ENCODE measurements around the gene TRIM72.
"Not testable (repeated sequence)": the region's sequence is repeated elsewhere in the genome, so short reads cannot be mapped to it uniquely, and the experiment has no call there.

Gene TRIM72

DNA sequence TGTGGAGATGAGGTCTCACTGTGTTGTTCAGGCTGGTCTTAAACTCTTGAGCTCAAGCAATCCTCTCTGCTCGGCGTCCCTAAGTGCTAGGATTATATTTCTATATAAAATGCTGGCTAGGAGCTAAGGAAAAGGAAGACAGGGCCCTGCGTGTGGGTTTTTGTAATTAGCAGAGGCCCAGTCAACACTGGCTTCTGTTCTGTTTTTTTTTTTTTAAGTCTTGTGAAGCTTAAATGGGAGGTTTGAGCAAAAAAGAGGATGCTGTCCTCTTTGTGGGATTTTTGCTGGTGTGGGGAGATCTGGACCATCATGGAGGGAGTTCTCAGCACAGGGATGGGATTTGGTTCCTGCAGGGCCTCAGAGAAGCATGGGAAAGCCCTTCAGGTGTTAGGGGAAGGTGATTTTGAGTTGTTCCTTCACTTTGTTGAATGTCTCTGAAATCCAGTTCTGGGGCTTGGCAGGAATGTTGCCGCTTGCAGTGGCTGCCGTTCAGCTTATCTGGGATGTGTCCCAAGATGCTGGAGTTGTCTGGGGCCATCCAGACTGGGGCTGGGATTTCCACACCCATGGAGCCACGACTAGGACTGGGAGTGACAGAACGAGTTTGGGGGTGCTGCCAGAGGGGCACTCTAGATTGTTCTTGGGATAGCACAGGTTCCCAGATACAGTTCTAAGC, 15.6 kb upstream of the TRIM72 start:
- DNase-seq = no peak

DNA sequence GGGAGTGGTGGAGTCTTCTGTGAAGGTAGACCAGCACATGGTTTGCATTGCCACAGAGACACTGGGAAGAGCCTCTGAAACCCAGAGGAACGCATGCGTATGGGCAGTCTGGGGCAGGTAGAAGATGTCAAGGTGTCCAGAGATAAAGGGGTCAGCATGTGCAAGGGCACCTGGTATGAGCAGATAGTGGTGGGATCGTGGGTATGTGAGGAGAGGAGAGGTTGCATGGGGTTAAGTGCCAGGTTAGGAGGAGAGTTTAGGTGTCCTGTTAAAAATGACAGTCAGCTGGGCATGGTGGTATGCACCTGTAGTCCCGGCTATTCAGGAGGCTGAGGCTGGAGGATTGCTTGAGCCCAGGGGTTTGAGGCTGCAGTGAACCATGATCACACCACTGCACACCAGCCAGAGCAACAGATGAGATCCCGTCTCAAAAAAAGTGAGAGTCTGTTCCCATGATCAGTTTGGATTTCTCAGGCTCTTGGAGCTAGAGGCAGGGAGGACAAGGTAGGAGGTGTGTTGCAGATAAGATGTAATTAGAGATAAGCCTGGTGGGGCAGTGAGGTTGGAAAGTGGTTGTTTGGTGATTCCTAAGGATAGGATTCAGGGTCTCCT, 14.4 kb upstream of the TRIM72 start:
- TF ChIP-seq POLR2A (IDR thresholded peaks at IDR 0.05; ENCODE audit: low read length) (no peak), GATA1 (IDR thresholded peaks at IDR 0.05; ENCODE audit: low read depth, low read length) (no peak)
- no peak for DNase-seq

More for the DNA sequence above, 15.6 kb upstream of the TRIM72 start:
- no peak for TF ChIP-seq GATA1 (IDR thresholded peaks at IDR 0.05; ENCODE audit: low read depth, low read length)
- no peak for TF ChIP-seq POLR2A (IDR thresholded peaks at IDR 0.05; ENCODE audit: low read length)

DNA sequence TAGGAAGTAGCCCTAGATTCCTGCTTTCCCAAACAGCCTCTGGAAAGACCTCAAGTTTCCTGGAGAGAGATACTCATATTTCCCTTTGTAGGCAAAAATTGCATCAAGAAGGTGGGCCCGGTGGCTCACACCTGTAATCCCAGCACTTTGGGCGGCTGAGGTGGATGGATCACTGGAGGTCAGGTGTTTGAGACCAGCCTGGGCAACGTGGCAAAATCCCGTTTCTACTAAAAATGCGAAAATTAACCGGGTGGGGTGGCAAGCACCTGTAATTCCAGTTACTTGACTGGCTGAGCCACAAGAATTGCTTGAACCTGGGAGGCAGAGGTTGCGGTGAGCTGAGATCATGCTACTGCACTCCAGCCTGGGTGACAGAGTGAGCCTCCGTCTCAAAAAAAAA, 13.8 kb upstream of the TRIM72 start:
- not testable (repeated sequence) for DNase-seq

DNA sequence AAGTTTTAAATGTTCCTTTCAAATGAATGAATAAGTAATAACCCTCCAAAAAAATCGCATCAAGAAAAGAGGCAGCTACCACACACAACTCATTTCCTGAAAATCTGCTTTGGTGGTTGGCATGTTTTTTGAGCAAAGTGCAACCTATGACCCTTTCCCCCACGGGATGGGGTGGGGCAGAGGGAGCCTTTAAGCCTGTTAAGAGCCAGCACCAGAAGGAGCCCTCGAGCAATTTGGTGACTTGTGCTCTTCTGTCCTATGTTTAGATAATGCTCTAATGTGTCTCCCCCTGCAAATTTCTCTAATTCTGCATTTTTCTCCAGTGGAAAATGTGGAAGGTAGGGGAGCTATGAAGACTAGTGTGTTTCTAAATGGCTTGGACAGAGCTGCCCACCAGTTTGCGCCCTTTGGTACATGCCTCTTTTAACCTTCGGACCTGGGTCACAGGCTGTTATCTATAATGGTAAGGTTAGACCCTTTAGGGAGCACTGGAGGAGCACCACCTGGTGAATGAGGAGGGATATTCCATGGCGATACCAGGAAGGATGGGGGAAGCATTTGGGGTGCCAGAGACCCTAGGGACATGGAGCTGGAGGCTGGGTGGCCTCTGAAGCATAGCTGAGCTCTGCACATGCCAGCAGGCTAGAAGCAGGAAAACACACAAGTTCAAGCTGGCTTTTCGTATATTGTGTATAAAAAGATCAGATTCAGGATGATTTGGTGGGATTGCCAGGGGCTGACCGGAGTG, 12.9 kb upstream of the TRIM72 start:
- TF ChIP-seq POLR2A (IDR thresholded peaks at IDR 0.05; ENCODE audit: low read length) (no peak), GATA1 (IDR thresholded peaks at IDR 0.05; ENCODE audit: low read depth, low read length) (no peak)
- no peak for DNase-seq

DNA sequence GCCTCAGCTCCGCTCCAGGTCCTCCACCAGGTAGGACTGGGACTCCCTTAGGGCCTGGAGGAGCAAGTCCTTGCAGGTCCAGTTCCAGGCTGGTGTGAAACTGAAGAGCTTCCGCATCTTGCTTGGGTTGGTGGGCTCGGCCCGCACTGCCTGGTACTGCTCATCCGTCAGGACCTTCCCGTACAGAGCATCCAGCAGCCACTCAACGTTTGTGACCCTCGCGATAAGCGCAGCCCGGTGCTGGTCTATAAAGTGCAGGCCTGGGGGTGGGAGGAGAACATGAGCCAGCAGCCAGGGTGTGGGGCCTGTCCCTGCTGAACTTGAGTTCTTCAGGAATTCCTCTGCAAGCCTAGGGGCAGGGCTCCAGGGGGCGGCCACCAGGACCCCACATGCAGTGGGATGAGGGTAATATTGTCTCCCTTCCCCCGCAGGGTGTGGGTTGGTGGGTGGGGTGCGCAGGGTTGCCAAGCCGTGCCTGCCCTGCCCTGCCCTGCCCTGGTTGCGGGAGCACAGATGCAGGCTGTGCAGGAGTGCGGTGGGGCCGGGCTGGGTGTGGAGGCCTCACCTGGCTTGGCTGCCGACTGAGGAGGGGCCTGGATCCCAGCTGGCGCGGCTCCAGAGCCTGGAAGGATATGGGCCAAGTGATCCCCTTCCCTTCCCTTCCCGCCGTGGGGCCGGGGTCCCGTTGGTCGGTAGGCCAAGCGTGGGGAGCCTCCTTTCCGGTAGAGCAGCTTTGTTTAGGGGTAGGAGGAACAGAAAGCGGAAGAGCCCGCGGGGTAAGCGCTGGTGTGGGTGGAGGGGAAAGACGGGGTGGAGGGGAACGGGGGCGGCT, 12.1 kb upstream of the TRIM72 start:
- no peak for DNase-seq
- no peak for TF ChIP-seq GATA1 (IDR thresholded peaks at IDR 0.05; ENCODE audit: low read depth, low read length)
- TF ChIP-seq POLR2A (IDR thresholded peaks at IDR 0.05; ENCODE audit: low read length) = no peak

DNA sequence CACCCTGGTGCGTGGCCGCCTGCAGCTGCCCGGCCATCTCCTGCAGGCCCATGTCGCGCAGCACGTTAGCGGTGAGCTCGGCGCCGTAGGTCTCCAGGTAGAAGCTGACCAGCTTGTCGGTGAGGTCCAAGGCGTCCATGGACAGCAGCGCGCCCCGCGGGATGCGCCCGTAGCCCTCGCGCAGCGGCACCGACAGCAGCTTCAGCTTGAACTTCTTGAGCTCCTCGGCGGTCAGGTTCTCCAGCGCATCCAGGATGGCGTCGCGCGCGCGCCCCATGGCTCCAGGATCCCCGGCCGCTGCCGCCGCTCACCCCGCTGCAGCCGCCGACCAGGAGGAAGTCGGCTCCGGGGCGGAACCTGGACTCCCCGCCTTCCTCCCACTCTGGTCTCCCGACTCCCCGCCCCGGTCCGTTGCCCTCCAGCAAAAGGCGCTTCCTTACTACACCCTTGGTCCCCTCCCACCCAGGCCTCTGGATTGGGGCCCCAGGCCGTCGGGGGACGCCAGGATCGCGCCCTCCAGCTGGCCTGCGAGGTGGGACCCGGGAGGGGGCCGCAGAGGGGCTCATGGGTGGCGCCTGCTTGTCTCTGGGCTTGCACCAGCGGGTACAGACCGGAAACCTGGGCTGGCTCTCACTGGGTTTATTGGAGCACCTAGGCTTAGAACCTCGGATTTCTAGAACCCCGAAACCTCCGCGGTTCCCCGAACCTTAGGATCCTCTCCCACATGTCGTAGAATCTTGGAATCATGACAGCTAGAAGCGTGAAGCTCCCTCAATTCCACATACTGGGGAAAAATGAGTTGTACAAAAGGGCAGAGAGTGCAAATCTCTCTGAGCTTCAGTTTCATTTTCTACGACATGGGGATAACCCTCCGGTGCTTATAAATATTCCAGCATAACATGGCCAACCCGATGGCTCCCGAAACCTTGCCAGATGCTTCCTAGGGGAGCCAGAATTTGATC, 11.2 kb upstream of the TRIM72 start, which contains the start of gene PYCARD:
Gene PYCARD, minus strand, starts transcription at position 347 of the 962 bp plus-strand sequence. Its CDS starts 70 bp downstream, at position 277.
- no peak for DNase-seq
- no peak for TF ChIP-seq GATA1 (IDR thresholded peaks at IDR 0.05; ENCODE audit: low read depth, low read length)
- TF ChIP-seq POLR2A (IDR thresholded peaks at IDR 0.05; ENCODE audit: low read length) = no peak

DNA sequence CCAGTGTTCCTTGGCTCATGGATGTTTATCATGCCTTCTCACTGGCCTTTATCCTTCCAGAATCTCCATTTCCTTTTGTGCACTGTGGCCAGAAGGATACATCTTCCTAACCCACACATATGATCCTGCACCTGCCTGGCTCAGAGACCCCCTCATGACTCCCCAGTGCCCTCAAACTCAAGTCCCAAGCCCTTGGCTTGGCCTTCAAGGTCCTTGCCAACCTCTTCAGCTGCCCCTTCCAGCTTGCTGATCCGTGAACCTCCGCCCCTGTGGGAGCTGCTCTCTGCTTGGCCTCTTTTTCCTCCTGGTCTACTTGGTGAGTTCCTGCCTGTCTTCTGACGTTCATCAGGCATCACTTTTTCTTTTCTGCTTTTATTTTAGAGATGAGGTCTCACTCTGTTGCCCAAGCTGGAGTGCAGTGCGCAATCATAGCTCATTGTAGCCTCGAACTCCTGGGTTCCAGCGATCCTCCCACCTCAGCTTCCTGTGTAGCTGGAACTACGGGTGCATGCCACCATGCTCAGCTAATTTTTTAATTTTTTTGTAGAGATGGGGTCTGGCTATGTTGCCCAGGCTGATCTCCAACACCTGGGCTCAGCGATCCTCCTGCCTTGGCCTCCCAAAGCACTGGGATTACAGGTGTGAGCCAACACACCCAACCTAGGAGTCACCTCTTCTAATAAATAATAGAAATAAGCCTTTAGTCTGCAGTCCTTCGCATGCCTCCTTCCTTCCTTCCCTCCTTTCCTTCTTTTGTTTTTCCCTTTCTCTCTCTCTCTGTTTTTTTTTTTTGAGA, 8.8 kb upstream of the TRIM72 start:
- no peak for DNase-seq
- TF ChIP-seq POLR2A (IDR thresholded peaks at IDR 0.05; ENCODE audit: low read length) (no peak), GATA1 (IDR thresholded peaks at IDR 0.05; ENCODE audit: low read depth, low read length) (no peak)

DNA sequence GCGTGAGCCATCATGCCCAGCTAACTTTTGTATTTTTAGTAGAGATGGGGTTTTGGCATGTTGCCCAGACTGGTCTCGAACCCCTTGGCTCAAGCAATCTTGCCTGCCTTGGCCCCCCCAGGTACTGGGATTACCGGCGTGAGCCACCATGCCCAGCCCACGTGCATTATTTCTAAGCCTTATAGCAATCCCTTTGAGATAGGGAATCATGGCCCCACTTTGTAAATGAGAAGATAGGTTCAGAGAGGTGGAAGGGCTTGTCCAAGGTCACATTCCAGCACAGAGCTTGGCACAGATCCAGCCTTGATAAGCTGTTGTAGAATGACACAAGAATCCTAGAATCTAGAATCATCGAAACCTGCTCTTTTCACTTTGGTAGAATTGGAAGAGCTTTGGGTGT, 7.1 kb upstream of the TRIM72 start:
- peak in 1 of 2 experiments; percentile 36 for DNase-seq
- TF ChIP-seq POLR2A (IDR thresholded peaks at IDR 0.05; ENCODE audit: low read length) (no peak), GATA1 (IDR thresholded peaks at IDR 0.05; ENCODE audit: low read depth, low read length) (no peak)

DNA sequence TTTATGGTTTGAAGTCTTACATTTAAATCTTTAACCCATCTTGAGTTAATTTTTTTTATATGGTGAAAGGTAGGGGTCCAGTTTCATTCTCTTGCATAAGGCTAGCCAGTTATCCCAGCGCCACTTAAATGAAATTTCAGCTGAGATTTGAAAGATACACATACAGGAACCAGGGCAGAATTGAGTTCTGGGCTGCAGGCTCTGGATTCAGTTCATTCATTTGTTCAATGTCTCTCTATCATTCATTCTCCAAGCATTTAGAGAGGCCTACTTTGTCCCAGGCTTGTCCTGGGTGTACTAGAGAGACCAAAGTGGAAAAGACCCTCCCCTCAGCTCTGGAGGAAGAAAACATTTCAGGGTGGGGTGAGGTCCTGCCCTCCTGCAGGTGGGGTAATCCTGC, 577 bp upstream of the TRIM72 start:
- TF ChIP-seq POLR2A (IDR thresholded peaks at IDR 0.05; ENCODE audit: low read length) (no peak), GATA1 (IDR thresholded peaks at IDR 0.05; ENCODE audit: low read depth, low read length) (no peak)
- DNase-seq = no peak

DNA sequence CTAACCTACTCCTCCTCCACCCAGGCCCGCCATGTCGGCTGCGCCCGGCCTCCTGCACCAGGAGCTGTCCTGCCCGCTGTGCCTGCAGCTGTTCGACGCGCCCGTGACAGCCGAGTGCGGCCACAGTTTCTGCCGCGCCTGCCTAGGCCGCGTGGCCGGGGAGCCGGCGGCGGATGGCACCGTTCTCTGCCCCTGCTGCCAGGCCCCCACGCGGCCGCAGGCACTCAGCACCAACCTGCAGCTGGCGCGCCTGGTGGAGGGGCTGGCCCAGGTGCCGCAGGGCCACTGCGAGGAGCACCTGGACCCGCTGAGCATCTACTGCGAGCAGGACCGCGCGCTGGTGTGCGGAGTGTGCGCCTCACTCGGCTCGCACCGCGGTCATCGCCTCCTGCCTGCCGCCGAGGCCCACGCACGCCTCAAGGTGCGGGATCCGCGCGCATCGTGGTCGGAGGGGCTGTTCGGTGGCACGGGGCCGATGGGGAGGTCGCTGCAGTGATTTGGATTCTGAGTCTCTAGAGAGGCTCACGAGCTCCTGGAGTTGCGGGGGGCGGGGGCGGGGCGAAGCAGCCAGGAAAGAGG, 878 bp downstream of the TRIM72 start:
- TF ChIP-seq POLR2A (IDR thresholded peaks at IDR 0.05; ENCODE audit: low read length) (no peak), GATA1 (IDR thresholded peaks at IDR 0.05; ENCODE audit: low read depth, low read length) (no peak)
- DNase-seq = no peak

DNA sequence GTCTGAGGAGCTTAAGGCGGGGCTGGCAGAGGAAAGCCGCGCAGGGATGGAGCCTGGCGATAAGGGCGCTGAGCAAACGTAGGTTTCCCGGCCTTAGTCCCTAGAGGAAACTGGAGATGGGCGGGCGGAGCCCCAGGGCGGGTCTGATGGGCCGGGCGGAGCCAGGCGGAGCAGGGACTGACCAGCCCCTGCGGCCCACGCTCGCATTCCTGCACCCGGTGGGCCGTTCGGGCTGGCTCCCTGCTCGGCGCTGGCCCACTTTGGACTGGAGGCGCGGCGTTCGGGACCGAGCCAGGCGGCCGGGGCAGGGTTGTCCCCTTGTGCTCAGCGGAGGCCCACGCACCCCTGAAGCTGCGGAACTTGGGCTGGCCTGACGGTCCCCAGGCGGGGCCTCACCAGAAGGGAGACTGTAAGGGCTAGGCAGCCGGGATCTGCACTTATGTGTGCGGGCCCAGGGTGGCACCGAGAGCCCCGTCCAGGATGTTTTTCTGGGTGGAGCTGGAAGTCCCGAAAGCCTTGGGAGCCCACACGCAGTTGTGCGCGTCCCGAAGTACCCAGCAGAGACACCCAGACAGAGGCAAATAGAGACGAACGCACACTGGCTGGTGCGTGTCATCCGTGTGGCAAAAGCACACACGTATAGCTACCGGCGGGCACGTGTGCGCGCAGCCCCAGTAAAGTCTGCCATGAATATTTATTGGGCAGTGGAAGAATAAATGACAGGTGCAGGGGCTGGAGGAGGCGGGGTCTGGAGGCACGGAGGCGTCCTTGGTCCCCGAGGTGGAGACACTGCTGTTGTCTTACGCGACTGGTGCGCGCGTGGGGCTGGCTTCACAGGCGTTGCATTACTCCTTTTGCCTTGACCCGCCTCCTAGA, 1.6 kb downstream of the TRIM72 start:
- no peak for DNase-seq
- TF ChIP-seq POLR2A (IDR thresholded peaks at IDR 0.05; ENCODE audit: low read length) = no peak
- TF ChIP-seq GATA1 (IDR thresholded peaks at IDR 0.05; ENCODE audit: low read depth, low read length) = no peak
